Measurements from ENCODE around the gene PCDHGA10.
"Not testable (repeated sequence)": the region's sequence is repeated elsewhere in the genome, so short reads cannot be mapped to it uniquely, and the experiment has no call there.

The PCDHGA10 gene

DNA sequence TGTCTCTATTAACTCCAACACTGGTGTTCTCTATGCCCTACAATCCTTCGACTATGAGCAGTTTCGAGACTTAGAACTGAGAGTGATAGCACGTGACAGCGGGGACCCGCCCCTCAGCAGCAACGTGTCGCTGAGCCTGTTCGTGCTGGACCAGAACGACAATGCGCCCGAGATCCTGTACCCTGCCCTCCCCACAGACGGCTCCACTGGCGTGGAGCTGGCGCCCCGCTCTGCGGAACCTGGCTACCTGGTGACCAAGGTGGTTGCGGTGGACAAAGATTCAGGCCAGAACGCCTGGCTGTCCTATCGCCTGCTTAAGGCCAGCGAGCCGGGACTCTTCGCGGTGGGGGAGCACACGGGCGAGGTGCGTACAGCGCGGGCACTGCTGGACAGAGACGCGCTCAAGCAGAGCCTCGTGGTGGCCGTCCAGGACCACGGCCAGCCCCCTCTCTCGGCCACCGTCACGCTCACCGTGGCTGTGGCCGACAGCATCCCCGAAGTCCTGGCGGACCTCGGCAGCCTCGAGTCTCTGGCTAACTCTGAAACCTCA is 10.0 kb downstream of the PCDHGA10 start:
- DNase-seq = no peak

DNA sequence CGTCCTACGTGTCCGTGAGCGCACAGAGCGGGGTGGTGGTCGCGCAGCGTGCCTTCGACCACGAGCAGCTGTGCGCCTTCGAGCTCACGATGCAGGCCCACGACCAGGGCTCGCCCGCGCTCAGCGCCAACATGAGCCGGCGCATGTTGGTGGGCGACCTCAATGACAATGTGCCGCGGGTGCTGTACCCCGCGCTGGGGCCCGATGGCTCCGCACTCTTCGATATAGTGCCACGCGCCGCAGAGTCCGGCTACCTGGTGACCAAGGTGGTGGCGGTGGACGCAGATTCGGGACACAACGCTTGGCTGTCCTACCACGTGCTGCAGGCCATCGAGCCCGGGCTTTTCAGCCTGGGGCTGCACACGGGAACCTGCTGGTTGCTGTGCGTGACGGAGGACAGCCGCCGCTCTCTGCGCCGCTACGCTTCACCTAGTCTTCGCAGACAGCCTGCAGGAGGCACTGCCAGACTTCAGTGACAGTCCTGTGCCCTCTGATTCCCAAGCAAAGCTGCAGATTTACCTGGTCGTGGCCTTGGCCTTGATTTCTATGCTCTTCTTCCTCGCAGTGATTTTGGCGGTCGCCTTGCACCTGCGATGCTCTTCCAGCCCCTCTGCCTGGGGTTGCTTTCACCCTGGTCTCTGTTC is 15.1 kb downstream of the PCDHGA10 start:
- no peak for DNase-seq

GRCh38 chr5:141430332-141431113 is 17.7 kb downstream of the PCDHGA10 start, which contains the start of gene PCDHGA12:
Gene PCDHGA12 (plus strand): TSS chr5:141430507. CDS start chr5:141430760, 253 bp downstream.
- no peak for DNase-seq

DNA sequence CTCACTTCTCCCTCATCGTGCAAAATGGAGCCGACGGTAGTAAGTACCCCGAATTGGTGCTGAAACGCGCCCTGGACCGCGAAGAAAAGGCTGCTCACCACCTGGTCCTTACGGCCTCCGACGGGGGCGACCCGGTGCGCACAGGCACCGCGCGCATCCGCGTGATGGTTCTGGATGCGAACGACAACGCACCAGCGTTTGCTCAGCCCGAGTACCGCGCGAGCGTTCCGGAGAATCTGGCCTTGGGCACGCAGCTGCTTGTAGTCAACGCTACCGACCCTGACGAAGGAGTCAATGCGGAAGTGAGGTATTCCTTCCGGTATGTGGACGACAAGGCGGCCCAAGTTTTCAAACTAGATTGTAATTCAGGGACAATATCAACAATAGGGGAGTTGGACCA is 18.5 kb downstream of the PCDHGA10 start:
- DNase-seq = no peak

- not testable (repeated sequence) for DNase-seq
These were observed 19.5 kb downstream of the PCDHGA10 start for GRCh38 chr5:141432308-141432707.

DNA sequence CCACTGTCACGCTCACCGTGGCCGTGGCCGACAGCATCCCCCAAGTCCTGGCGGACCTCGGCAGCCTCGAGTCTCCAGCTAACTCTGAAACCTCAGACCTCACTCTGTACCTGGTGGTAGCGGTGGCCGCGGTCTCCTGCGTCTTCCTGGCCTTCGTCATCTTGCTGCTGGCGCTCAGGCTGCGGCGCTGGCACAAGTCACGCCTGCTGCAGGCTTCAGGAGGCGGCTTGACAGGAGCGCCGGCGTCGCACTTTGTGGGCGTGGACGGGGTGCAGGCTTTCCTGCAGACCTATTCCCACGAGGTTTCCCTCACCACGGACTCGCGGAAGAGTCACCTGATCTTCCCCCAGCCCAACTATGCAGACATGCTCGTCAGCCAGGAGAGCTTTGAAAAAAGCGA is 19.9 kb downstream of the PCDHGA10 start:
- not testable (repeated sequence) for DNase-seq

- DNase-seq = no peak
These were observed 21.2 kb downstream of the PCDHGA10 start for GRCh38 chr5:141434006-141434405.

DNA sequence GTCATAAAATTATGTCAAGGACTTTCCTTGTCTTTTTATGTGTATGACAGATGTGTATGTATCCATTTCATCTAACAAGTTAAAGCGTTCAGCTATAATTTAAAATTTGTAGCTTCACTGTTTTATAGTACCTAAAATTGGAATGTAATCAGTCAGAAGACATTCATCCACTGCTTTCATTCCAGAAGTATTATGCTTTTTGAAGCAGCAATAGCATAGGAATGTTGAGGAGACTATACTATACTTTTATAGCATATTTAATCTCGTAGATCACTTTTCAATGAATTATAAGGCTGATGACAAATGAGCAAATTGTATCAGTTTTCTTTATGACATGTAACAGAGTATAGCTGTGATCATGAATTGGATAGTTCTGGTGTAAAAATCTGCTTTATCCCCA is 24.4 kb downstream of the PCDHGA10 start:
- no peak for DNase-seq

GRCh38 chr5:141439411-141440141 is 26.8 kb downstream of the PCDHGA10 start:
- no peak for DNase-seq

GRCh38 chr5:141440341-141440740 is 27.6 kb downstream of the PCDHGA10 start:
- DNase-seq = no peak

DNA sequence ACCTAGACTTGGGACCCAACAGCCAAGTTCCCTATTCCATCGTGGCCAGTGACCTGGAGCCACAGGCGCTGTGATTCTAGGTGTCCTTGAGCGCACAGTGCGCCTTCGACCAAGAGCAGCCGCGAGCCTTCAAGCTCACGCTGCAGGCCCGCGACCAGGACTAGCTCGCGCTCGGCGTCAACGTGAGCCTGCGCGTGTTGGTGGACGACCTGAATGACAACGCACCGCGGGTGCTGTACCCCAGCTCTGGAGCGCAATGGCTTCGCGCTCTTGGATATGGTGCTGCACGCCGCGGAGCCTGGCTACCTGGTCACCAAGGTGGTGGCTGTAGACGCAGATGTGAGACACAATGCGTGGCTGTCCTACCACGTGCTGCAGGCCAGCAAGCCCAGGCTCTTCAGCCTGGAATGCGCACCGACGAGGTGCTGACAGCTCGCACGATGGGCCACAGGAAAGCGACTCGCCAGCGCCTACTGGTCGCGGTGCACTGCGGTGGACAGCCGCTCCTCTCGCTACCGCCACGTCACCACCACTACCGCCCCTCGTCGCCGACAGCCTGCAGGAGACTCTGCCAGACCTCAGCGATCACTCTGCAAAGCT is 28.9 kb downstream of the PCDHGA10 start:
- DNase-seq = no peak

DNA sequence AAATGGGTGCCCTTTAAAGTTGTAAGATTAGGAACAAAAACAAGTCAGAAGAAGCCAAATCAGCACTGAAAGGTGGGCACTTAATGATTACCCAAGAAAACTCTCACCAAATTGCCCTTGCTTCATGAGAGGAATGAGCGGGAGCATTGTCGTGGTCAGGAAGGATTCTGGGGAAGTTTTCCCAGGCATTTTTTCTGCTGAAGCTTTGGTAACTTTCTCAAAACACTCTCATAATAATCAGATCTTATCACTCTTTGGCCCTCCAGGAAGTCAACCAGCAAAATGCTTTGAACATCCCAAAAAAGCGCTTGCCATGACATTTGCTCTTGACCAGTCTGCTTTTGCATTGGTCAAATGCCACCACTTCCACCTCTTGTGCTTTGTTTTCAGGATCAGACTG is 52.6 kb downstream of the PCDHGA10 start:
- DNase-seq = no peak

Measured in activated T-cell treated with anti-CD3 and anti-CD28 coated beads for 4 hours (primary cell).